HEK293 (cell line): ENCODE measurements around the gene TANGO2.

Source experiments
- CTCF ChIP-seq: fragments of 450-650 bp; formaldehyde crosslinking; IDR thresholded peaks from 2 replicates; pipeline ENCODE4 v1.5.1; 2016; ENCODE audit warnings: missing biosample characterization, missing genetic modification characterization
- HOXA7 ChIP-seq: sonication (generic); formaldehyde crosslinking; IDR thresholded peaks from 2 replicates; pipeline ENCODE4 v1.8.1; 2022; ENCODE audit warnings: missing genetic modification reagents, borderline replicate concordance
- ZNF239 ChIP-seq: fragments of 450-650 bp; formaldehyde crosslinking; IDR thresholded peaks from 2 replicates; pipeline ENCODE4 v1.5.1; 2016; ENCODE audit warnings: missing biosample characterization, missing genetic modification characterization
- ZNF274 ChIP-seq, 2 experiments: fragments of 200-500 bp in 1 of 2; fragments of 450-650 bp in 1 of 2; sonication (Bioruptor generic) in 1 of 2; formaldehyde crosslinking in 1 of 2; IDR thresholded peaks; 2 replicates each; pipeline versions ENCODE4 v1.5.1 to v1.6.1; 2014 to 2016; ENCODE audit warnings: borderline replicate concordance in 1 of 2, inconsistent platforms in 1 of 2, low read length in 1 of 2, missing biosample characterization in 1 of 2, missing genetic modification characterization in 1 of 2

- TF ChIP-seq CTCF (tag by site-specific recombination) = no peak
- TF ChIP-seq HOXA7 (CRISPR knock-in tag) = no peak
- TF ChIP-seq ZNF274 (IDR thresholded peaks at IDR 0.05; ENCODE audit: low read length) = no peak
- TF ChIP-seq ZNF274 (tag by site-specific recombination; IDR thresholded peaks at IDR 0.05; ENCODE audit: borderline replicate concordance) = no peak
- no peak for TF ChIP-seq ZNF239 (tag by site-specific recombination)
These were observed 40.0 kb downstream of the TANGO2 start for GRCh38 chr22:20060700-20061480.
